Jurkat, Clone E6-1 (cell line): ENCODE data around the gene NUDT12.

Experiments used
- DNase-seq: peaks from one replicate; pipeline ENCODE4 v3.0.0-alpha.2; 2011; ENCODE audit warnings: low read depth, low spot score
- H3K4me3 ChIP-seq: 2 replicates; pipeline ENCODE4 v1.5.1; 2011; ENCODE audit warnings: mild to moderate bottlenecking, low read length, control low read depth, moderate library complexity

NUDT12 gene

GRCh38 chr5:103546858-103547257 is 15.7 kb downstream of the NUDT12 start:
- DNase-seq, result no peak

DNA sequence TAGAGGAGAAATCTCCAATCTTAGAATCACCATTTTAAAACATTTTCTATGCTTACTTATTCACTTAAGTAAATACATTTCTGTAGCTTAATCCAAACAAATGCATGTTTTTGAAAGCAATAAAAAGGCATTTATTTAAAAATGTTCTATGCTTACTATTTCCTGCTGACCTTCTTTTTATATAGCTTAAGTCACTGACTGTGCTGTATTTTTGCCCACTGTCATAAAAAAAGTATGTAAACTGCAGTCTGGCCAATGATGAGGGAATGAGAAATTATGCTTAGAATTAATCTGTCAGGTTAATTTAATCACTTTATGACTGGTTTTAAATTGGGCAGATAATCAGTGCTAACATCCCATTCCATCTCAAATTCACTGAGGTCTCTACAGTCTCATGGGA is 20.1 kb downstream of the NUDT12 start:
- no peak overlapping the region for H3K4me3 ChIP-seq
- no peak for DNase-seq

More at GRCh38 chr5:103546858-103547257, 15.7 kb downstream of the NUDT12 start:
- H3K4me3 ChIP-seq, result no peak overlapping the region

- no peak overlapping the region for H3K4me3 ChIP-seq
- DNase-seq, result no peak
These were observed 21.0 kb downstream of the NUDT12 start for GRCh38 chr5:103541569-103541968.

- H3K4me3 ChIP-seq, result no peak overlapping the region
- DNase-seq, result no peak
These were observed 21.5 kb downstream of the NUDT12 start for GRCh38 chr5:103541114-103541513.

DNA sequence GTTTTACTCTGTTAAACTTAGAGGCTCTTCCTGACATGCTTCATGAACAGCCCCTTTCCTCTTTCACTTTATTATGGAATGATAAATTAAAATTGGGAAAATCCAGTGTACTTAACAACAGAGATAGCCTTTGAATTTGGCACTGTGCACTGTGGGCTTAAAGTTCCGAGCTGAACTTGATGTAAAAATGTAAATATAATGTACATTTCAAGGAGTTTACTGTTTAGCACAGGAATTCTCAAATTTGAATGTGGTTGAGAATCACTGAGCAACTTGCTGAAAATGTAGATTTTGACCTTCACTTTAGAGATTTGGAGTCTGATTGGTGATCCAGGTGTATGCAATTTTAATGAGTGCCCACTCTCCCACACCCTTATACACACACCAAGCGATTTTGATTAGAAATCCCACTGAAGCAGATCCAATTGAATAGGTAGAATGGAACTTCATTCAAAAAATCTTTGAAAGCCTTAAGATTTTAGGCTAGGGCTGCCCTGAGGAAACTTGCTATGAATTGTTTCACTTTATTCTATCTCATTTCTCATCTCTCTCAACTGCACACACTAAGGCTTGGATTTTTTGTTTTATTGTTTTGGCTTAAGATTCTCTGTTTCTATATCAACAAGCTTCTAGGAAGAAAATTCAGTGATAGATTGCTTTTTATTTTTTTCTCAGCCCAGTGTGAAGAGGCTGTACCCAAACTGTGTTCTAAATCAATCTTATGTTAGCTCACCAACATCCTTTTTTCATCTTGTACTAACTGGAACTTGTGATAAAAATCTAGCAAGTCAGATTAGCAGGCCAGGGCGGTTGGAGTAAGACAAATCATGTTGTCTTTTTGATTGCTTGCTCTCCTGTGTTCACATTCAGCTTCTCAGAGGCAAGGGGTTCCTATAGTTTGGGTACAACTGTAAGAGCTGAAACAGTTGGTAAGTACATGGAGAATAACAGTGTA is 22.9 kb downstream of the NUDT12 start:
- no peak for DNase-seq
- H3K4me3 ChIP-seq, result no peak overlapping the region

GRCh38 chr5:103532086-103532734 is 30.4 kb downstream of the NUDT12 start:
- no peak for DNase-seq
- no peak overlapping the region for H3K4me3 ChIP-seq

- H3K4me3 ChIP-seq, result no peak overlapping the region
- no peak for DNase-seq
These were observed 36.2 kb downstream of the NUDT12 start for GRCh38 chr5:103526164-103526915.

DNA sequence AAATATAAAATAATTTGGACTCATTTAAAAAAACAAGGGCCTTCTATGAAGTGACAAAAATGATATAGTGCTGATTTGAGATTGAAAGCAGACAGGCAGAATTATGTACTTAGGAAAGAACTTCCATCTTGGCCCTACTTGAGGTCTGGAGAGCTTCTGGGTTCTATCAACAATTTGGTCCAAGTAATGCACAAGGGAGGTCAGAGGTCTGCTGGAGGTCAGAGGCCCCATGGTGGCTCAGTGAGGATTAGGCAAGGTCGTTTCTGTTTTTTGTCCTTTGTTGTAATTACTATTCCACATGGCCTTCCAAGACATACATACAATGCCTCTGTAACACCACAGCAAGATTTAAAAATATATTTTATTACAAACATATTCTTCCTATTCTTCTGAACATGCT is 37.2 kb downstream of the NUDT12 start:
- no peak overlapping the region for H3K4me3 ChIP-seq
- DNase-seq, result no peak

- no peak for DNase-seq
- no peak overlapping the region for H3K4me3 ChIP-seq
These were observed 39.3 kb downstream of the NUDT12 start for GRCh38 chr5:103523319-103523718.

DNA sequence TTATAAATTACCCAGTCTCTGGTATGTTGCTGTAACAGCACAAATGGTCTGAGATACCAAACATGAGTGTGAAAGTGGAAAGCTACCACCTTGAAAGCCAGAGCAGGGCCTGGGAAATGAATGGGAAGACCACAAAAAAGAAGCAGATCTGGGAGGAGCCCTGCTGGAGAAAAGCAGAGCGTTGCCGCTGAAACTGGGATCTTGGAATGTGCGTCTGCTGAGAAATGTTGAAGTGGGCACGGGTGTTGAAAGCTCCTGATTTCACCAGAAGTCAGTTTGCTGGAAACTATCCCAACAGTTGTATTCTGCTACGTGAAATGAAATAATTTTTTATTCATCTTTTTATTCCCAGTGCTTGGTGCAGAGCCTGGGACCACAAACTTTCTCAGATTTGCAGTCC is 40.0 kb downstream of the NUDT12 start:
- no peak overlapping the region for H3K4me3 ChIP-seq
- no peak for DNase-seq

GRCh38 chr5:103519550-103519949 is 43.0 kb downstream of the NUDT12 start:
- no peak overlapping the region for H3K4me3 ChIP-seq
- no peak for DNase-seq

GRCh38 chr5:103514371-103514770 is 48.2 kb downstream of the NUDT12 start:
- no peak for DNase-seq
- H3K4me3 ChIP-seq, result no peak overlapping the region

DNA sequence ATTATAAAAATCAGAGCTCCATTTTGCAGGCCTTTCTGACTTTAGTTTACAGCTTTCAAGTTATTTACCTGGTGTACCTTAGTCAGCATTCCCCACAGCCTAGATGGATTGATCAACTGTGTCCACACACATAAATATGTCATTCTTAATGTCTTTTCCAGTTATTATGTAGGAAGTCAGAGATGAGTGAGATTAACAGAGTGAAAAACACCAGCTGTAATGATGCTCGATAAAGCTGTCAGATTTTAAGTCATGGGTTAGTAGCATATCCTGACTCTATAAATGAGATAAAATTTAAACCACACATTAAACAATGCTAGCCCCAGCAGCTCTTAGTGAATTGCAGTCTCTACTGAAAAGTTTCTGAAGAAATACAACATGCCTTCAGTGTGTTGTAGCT is 48.9 kb downstream of the NUDT12 start:
- no peak overlapping the region for H3K4me3 ChIP-seq
- DNase-seq, result no peak

- no peak overlapping the region for H3K4me3 ChIP-seq
- DNase-seq, result no peak
These were observed 50.1 kb downstream of the NUDT12 start for GRCh38 chr5:103512500-103512899.

GRCh38 chr5:103511554-103511885 is 51.1 kb downstream of the NUDT12 start:
- DNase-seq, result no peak
- no peak overlapping the region for H3K4me3 ChIP-seq

DNA sequence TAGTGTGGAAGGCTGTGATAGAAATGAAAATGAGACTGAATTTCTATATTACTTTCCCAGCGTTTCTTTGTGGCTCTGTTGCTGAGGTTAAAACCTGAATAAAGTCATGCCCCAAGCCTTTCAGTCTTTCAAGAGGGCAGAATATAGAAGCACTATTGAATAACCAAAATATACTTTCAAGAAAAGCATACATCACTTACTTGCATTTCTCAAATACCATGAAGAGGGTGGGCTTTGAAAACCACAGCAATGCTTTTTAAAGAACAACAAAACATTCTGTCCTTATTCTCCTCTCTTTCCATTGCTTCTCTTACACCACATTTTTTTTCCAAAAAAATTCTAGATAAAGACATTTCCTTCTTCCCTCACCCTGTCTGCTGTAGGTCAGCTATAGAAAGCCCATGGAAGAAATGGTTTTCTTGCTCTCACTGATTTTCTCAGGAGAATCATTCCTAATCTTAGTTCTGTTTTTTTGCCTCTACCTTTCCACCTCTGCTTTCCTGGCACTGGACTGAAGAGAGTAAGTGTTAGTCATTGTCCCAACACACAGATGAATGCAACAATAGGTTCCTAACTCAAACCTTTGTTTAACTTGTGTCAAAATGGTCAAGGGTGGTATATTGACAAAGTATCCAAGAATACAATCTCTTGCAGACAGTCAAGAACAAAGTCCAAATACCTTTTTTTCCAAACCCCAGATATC is 51.6 kb downstream of the NUDT12 start:
- DNase-seq, result no peak
- no peak overlapping the region for H3K4me3 ChIP-seq

- DNase-seq, result no peak
- no peak overlapping the region for H3K4me3 ChIP-seq
These were observed 56.8 kb downstream of the NUDT12 start for GRCh38 chr5:103505581-103506305.

DNA sequence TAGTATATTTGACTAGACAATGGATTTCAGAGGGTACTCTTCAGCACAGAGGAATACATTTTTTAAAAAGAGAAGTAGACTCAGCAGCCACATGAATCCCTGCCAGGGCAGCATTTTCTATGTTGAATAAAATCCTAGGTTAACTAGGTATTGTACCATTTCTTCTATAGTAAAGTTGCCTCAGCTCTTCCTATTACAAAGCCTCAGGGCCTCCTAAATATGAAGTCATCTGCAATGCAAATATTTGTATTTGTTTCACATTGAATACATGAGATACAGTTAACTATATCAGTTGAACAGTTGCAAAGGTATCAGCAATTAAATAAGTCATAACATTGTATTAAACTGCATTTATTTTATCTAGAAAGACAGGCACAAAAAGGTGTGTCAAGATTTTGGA is 59.5 kb downstream of the NUDT12 start:
- H3K4me3 ChIP-seq, result no peak overlapping the region
- DNase-seq, result no peak

- H3K4me3 ChIP-seq, result no peak overlapping the region
- no peak for DNase-seq
These were observed 59.9 kb downstream of the NUDT12 start for GRCh38 chr5:103502662-103503061.
